ENCODE data around the gene ALPI. TPM values are rescaled to one million over a fixed set of nuclear protein-coding genes. Genes with fewer than 3 reads are reported as not detected.

ALPI gene
- total RNA-seq, 4 donors from 2014 or later, result not detected

DNA sequence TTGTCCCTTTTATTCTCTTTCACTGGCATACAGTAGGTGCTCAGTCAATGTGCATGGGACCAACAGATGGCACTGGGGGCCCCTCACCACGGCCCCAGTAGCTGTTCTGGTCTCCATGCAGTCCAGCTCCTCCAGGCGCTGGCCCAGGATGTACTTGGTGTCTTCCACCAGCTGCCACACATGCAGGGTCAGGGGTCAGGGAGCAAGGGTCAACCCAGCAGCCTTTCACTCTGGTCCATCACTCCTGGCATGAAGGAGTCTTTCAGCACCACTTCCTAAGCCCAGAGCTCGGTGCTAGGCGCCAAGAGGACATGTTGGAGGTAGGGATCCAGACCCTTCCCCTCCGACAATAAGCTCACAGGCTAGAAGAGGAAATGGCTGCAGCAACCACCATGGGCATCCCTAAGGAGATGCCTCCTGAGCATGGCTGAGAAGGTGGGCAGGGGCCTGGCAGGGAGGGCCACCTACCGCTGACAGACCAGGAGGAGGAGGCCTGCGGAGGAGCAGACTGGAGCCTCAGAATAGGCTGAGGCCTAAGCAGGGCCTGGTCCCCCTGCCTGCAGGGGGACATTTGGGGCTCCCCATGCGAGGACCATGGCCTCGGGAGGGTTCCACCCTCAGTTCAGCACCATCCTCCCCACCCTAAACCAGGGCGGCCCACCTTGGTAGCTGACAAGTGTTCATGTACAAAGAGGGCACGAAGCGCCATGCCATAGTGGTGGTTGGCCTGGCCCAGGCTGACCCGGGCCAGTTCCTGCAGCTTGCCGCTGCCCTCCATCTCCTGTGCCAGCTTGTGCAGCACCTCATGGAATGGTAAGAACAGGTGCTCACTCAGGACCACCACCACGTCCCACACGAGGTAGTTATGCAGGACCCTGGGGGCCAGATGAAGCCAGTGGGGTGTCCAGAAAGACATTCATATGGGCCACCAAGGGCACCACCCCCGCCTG, 39.2 kb upstream of the ALPI start:
- 80 to 85% methylated on average over 1 to 7 of the region's 17 CpGs for WGBS, 2 donors
- H3K4me1 ChIP-seq, result peaks cover 23 to 31% (median 23%) of the 10 kb centered on the region in 3 donors
- no peak overlapping the region for H3K4me3 ChIP-seq
- H3K9me3 ChIP-seq, result no peaks in the 10 kb centered on the region
- peaks cover 10 to 98% (median 16%) of the 10 kb centered on the region in 4 donors for H3K27me3 ChIP-seq
- no peak overlapping the region for H3K27ac ChIP-seq
- no peaks in the 10 kb centered on the region for H3K36me3 ChIP-seq
- intact Hi-C loops (cut with DNase I), result no loop called here
- no peak for DNase-seq
- TF ChIP-seq, protein P1, sequence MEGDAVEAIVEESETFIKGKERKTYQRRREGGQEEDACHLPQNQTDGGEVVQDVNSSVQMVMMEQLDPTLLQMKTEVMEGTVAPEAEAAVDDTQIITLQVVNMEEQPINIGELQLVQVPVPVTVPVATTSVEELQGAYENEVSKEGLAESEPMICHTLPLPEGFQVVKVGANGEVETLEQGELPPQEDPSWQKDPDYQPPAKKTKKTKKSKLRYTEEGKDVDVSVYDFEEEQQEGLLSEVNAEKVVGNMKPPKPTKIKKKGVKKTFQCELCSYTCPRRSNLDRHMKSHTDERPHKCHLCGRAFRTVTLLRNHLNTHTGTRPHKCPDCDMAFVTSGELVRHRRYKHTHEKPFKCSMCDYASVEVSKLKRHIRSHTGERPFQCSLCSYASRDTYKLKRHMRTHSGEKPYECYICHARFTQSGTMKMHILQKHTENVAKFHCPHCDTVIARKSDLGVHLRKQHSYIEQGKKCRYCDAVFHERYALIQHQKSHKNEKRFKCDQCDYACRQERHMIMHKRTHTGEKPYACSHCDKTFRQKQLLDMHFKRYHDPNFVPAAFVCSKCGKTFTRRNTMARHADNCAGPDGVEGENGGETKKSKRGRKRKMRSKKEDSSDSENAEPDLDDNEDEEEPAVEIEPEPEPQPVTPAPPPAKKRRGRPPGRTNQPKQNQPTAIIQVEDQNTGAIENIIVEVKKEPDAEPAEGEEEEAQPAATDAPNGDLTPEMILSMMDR (IDR thresholded peaks at IDR 0.05), result no peak
- TF ChIP-seq POLR2A (IDR thresholded peaks at IDR 0.05), result no peak

DNA sequence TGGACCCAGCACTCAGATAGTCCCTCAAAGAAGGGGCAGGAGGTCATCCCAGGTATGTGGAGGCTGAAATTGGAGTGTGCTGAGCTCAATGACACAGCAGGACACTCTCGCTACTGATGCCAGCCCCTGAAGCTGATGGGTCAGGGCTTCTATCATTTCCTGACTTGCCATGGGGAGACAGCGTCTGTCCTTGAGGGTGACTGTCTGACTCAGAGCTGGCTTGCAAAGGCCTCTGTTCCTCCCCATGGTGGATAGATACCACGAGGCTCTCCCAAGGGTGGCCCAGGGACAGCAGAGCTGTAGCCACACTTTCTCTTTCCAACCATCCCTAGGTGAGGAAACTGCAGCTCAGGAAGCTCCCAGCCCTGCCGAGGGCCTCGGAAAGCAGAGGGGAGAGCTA, 38.5 kb upstream of the ALPI start:
- H3K27me3 ChIP-seq, result peaks cover 10 to 100% (median 16%) of the 10 kb centered on the region in 4 donors
- TF ChIP-seq, protein P1 (IDR thresholded peaks at IDR 0.05), result no peak
- TF ChIP-seq POLR2A (IDR thresholded peaks at IDR 0.05), result no peak
- 28 to 80% methylated on average over 2 of the region's 5 CpGs for WGBS, 2 donors
- no peaks in the 10 kb centered on the region for H3K36me3 ChIP-seq
- no peaks in the 10 kb centered on the region for H3K9me3 ChIP-seq
- DNase-seq, result no peak
- intact Hi-C loops (cut with DNase I), result no loop called here
- peaks cover 23 to 31% (median 23%) of the 10 kb centered on the region in 3 donors for H3K4me1 ChIP-seq
- no peak overlapping the region for H3K27ac ChIP-seq
- H3K4me3 ChIP-seq, result no peak overlapping the region

DNA sequence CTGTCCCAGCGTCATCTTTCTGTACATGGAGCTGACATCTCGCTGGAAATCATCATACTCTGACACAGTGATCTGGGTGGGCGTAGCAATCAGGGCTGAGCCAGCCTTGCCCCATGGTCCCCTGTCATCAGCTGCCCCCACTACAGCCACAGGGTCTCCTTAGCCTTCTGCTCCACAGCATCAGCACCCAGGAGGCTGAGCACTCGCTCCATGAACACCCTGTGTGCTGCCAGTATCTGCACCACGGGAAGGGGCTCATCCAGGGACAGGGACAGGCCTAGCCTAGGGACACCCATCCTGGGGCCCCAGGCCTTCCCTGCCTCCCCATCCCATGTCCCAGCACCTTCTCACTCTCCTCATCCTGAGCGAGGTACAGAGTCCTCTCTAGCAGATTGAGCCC, 37.9 kb upstream of the ALPI start:
- no peak overlapping the region for H3K27ac ChIP-seq
- H3K36me3 ChIP-seq, result no peaks in the 10 kb centered on the region
- H3K27me3 ChIP-seq, result peaks cover 10 to 99% (median 16%) of the 10 kb centered on the region in 4 donors
- 80 to 81% methylated on average over 1 to 3 of the region's 6 CpGs for WGBS, 2 donors
- no peaks in the 10 kb centered on the region for H3K9me3 ChIP-seq
- intact Hi-C loops (cut with DNase I), result no loop called here
- H3K4me1 ChIP-seq, result peaks cover 23 to 31% (median 23%) of the 10 kb centered on the region in 3 donors
- TF ChIP-seq, protein P1 (IDR thresholded peaks at IDR 0.05), result no peak
- TF ChIP-seq POLR2A (IDR thresholded peaks at IDR 0.05), result no peak
- H3K4me3 ChIP-seq, result no peak overlapping the region
- no peak for DNase-seq

DNA sequence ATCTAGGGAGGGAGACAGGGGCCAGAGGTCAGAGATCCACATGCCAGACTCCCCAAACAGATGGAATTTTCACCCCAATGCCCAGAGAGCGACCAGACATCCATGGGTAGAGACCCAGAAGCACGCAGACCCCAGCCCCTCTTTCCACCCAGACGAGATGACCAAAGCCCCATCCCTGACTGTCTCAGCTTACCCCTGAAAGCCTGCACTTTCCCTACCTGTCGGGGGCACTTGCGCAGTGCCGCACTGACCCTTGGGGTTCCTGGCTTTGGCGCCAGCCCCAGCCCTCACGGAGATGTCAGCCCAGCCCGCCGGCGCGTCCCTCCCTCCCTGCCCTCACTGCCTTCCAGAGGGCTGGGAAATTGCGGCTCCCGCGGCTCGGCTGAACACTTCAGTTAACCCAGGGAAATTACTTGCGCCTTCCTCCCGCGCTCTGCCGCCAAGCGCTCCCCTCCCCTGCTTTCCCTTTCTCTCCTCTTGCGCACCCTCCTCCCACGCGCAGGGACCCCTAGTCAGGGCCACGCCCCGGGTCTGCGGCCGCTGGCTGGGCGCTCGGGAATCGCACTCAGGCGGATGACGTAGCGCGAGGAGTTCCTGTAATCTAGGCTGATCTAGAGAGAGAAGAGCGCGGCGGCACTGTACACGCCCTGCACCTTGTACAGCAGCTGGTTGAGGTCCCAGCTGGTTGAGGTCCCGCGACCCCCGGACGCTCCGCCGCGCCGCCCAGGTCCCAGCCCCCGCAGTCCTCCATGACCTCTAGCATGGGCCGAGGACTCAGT, 37.3 kb upstream of the ALPI start:
- Histone ChIP-seq H3K36me3 (no peaks in the 10 kb centered on the region), H3K27ac (no peak overlapping the region), H3K9me3 (no peaks in the 10 kb centered on the region), H3K27me3 (peaks cover 10 to 97% (median 16%) of the 10 kb centered on the region in 4 donors), H3K4me3 (peak overlapping the region in 3 of 4 donors; percentile 2 to 46 (median 32)), H3K4me1 (peaks cover 23 to 31% (median 23%) of the 10 kb centered on the region in 3 donors)
- no peak for TF ChIP-seq POLR2A (IDR thresholded peaks at IDR 0.05)
- TF ChIP-seq, protein P1 (IDR thresholded peaks at IDR 0.05), result no peak
- 0 to 3% methylated on average over 2 to 11 of the region's 49 CpGs for WGBS, 2 donors
- DNase-seq, result no peak
- intact Hi-C loops (cut with DNase I), result no loop called here

Measured in esophagus squamous epithelium (tissue), 5 donors.